GM12865 (cell line): ENCODE data around the gene GALNT18.

ENCODE experiments used
- DNase-seq: peaks from one replicate; pipeline ENCODE4 v3.0.0; 2010; ENCODE audit warnings: low read depth
- H3K4me3 ChIP-seq: 2 replicates; pipeline ENCODE4 v1.5.1; 2011; ENCODE audit warnings: mild to moderate bottlenecking, low read depth, low read length, control low read depth
- TF ChIP-seq, protein P1 (sequence below): IDR thresholded peaks from 2 replicates; pipeline ENCODE4 v1.5.1; 2011; ENCODE audit warnings: low read length, control low read depth, low read depth, inconsistent platforms; ENCODE audit not compliant: insufficient read depth; ENCODE audit errors: missing control alignments

GALNT18 gene

DNA sequence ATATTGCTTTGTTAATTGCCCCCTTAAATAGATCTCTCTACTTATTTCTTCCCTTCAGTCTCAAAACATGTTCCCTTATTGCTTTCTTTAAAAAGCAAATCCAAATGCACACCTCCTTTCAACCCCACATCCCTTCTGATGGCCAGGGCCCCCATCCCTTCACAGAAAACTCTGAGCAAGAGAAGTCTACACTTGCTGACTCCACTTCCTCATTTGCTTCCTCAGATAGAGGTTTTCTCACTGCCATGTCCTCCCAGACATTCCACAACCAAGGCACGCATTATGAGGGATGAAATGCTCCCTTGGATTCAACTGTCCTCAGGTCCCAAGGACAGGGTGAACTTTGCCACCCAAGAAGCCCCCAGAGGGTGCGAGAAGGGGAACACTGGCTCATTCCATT is 311.9 kb downstream of the GALNT18 start:
- TF ChIP-seq, protein P1, sequence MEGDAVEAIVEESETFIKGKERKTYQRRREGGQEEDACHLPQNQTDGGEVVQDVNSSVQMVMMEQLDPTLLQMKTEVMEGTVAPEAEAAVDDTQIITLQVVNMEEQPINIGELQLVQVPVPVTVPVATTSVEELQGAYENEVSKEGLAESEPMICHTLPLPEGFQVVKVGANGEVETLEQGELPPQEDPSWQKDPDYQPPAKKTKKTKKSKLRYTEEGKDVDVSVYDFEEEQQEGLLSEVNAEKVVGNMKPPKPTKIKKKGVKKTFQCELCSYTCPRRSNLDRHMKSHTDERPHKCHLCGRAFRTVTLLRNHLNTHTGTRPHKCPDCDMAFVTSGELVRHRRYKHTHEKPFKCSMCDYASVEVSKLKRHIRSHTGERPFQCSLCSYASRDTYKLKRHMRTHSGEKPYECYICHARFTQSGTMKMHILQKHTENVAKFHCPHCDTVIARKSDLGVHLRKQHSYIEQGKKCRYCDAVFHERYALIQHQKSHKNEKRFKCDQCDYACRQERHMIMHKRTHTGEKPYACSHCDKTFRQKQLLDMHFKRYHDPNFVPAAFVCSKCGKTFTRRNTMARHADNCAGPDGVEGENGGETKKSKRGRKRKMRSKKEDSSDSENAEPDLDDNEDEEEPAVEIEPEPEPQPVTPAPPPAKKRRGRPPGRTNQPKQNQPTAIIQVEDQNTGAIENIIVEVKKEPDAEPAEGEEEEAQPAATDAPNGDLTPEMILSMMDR, result no peak
- no peak overlapping the region for H3K4me3 ChIP-seq
- DNase-seq, result no peak

DNA sequence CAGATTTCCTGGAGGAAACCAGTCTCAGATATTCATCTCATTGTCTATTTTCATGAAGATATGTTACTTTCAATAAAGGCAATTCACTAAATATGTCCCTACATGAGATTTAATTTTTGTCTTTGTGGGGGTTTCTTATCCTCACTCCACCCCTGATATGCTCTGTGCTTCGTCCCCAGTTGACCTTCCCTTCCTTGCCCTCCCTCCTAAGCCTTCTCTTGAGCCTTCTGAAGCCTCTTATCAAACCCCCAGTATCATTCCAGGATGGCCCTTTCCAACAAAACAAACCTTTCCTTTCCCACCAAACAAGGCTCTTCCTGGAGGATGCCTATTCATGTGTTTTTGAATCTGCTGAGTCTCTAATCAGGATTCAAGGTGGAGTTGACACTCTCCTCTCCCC is 313.6 kb downstream of the GALNT18 start:
- H3K4me3 ChIP-seq, result no peak overlapping the region
- no peak for DNase-seq
- TF ChIP-seq, protein P1, result no peak

DNA sequence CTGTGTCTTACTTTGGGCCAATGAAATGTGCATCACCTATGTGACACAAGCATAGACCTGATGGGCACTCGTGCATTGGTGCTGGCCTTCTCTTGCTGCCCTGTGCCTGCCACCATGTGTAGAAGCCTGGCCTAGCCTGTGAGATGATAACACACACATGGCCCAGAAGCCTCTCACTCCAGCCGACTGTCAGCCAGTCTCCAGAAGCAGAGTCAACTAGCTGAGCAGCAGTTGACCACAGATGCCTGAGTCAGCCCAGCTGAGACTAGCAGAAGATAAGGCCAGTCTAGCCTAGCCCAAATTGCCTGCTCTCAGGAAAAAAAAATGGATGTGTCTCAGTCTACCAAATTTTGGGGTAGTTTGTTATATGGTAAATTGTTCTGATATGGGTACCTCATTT is 314.9 kb downstream of the GALNT18 start:
- H3K4me3 ChIP-seq, result no peak overlapping the region
- TF ChIP-seq, protein P1, result no peak
- DNase-seq, result no peak

DNA sequence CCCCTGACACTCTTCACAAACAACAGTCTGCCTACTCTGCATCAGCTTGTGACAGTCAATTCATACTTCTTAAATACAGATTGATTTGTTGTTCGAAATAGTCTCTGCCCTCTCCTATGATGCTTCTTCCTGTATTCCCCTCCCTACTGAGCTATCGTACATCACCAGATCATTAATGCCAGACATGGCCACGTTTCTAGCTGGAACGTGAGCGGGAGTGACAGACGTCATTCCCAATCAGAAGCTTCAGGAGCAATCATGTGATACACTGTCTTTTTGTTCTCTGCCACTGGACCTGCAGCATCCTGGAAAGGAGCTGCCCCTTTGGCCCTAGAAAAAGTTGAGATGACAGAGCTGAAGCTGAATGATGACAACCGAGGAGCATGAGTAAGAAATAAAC is 317.3 kb downstream of the GALNT18 start:
- TF ChIP-seq, protein P1, result no peak
- H3K4me3 ChIP-seq, result no peak overlapping the region
- no peak for DNase-seq

DNA sequence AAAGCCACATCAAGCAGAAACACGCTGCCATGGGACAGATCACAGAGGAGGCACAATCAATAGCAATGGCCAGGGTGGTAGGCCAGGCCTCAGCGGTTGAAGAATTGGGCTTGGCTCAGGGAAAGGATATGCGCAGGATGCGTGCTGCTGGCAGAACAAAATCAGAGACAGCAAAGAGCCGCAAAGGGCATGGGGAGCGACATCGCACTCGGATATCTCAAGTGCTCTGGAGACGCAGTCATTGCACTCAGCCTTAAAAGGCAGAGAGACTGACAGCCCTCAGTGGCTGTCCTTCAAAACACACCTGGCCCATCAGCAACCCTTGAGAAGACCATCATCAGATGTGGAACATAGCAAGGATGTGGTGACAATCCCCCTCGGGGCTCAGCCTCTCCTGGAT is 319.2 kb downstream of the GALNT18 start:
- DNase-seq, result no peak
- H3K4me3 ChIP-seq, result no peak overlapping the region
- TF ChIP-seq, protein P1, result no peak

DNA sequence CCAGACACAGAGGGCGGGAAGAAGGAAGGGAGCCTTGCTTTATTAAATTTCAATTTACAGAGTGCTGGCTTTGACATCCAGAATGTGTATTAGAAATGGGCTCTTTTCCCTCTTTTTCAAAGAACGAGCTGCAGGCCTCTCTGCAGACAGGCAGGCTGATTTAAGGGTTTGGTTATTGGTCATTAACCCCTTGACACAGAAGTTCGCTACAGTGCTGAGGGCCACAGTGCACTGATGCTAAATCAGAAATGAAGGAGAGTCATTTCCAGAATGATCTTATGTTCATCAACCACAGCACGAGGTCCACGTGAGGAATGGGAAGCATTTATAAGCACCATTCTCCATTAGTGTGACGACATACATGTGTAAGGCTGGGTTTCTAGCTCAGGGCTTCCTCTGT is 320.6 kb downstream of the GALNT18 start:
- TF ChIP-seq, protein P1, result no peak
- no peak overlapping the region for H3K4me3 ChIP-seq
- DNase-seq, result no peak

DNA sequence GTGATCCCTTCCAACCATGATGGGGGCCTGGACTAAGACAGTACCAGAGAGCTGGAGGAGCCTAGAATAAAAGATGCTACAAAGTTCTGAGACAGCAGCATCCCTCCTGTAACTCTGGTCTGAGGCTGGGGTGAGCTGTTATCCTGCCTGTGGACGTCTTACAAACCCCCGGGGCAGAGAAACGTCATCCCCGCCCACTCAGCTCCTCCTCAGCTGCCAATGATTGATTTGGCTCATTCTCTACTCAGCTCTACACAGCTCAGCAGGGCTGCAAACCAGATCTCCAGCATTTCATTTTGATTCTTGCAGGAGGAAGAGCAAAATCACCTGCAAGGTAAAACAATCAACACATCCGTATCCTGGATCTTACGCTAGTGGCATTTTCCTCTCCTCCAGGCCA is 324.2 kb downstream of the GALNT18 start:
- TF ChIP-seq, protein P1, result no peak
- no peak for DNase-seq
- no peak overlapping the region for H3K4me3 ChIP-seq
